ENCODE data around the gene RARA.

DNA sequence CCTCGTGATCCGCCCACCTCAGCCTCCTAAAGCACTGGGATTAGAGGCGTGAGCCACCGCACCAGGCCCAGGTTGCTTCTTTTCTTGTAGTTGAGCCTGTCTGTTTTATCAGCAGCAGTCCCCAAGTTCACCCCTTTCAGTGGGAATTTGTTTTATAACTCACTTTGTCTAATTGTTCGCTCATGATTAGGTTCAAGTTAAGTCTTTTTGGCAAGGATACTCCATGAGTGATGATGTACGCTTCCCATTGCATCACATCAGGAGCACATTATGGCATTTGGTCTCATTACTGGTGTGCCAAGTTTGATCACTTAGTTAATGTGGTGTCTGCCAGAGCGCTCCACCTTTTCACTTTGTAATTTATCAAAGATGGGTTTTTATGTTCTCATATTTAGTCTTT, 70.0 kb downstream of the RARA start:
- TF ChIP-seq, protein P1, sequence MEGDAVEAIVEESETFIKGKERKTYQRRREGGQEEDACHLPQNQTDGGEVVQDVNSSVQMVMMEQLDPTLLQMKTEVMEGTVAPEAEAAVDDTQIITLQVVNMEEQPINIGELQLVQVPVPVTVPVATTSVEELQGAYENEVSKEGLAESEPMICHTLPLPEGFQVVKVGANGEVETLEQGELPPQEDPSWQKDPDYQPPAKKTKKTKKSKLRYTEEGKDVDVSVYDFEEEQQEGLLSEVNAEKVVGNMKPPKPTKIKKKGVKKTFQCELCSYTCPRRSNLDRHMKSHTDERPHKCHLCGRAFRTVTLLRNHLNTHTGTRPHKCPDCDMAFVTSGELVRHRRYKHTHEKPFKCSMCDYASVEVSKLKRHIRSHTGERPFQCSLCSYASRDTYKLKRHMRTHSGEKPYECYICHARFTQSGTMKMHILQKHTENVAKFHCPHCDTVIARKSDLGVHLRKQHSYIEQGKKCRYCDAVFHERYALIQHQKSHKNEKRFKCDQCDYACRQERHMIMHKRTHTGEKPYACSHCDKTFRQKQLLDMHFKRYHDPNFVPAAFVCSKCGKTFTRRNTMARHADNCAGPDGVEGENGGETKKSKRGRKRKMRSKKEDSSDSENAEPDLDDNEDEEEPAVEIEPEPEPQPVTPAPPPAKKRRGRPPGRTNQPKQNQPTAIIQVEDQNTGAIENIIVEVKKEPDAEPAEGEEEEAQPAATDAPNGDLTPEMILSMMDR (conservative IDR thresholded peaks at IDR 0.05; ENCODE audit: low read length) = no peak
- TF ChIP-seq EZH2phosphoT487 (IDR thresholded peaks at IDR 0.05; ENCODE audit: borderline replicate concordance) = no peak
